SHP77 treated with DMSO at 0.1 percent for 48 hours (cell line): ENCODE measurements around the gene NDST1.

Experiments
- DNase-seq: peaks from one replicate; lab custom pipeline; 2025; lab: John Stamatoyannopoulos, UW

The NDST1 gene

GRCh38 chr5:150544611-150545219 is 36.8 kb downstream of the NDST1 start:
- DNase-seq = peak; percentile 25

GRCh38 chr5:150545246-150545645 is 37.3 kb downstream of the NDST1 start:
- DNase-seq = no peak

GRCh38 chr5:150548123-150548522 is 40.2 kb downstream of the NDST1 start:
- no peak for DNase-seq

GRCh38 chr5:150549735-150550134 is 41.8 kb downstream of the NDST1 start:
- no peak for DNase-seq

- DNase-seq = no peak
These were observed 42.4 kb downstream of the NDST1 start for GRCh38 chr5:150550286-150550685.

GRCh38 chr5:150551066-150551465 is 43.1 kb downstream of the NDST1 start:
- no peak for DNase-seq

- DNase-seq = no peak
These were observed 45.5 kb downstream of the NDST1 start for GRCh38 chr5:150553402-150553801.

GRCh38 chr5:150553911-150554310 is 46.0 kb downstream of the NDST1 start:
- DNase-seq = no peak

- DNase-seq = no peak
These were observed 46.9 kb downstream of the NDST1 start for GRCh38 chr5:150554857-150555256.

GRCh38 chr5:150556106-150556505 is 48.2 kb downstream of the NDST1 start:
- no peak for DNase-seq

- no peak for DNase-seq
These were observed 49.1 kb downstream of the NDST1 start for GRCh38 chr5:150556859-150557508.

GRCh38 chr5:150557509-150557872 is 49.6 kb downstream of the NDST1 start:
- no peak for DNase-seq

- DNase-seq = no peak
These were observed 50.2 kb downstream of the NDST1 start for GRCh38 chr5:150558088-150558621.

- DNase-seq = no peak
These were observed 51.2 kb downstream of the NDST1 start for GRCh38 chr5:150559088-150559487.

GRCh38 chr5:150559701-150560100 is 51.8 kb downstream of the NDST1 start:
- no peak for DNase-seq

- peak; percentile 7 for DNase-seq
These were observed 52.7 kb downstream of the NDST1 start for GRCh38 chr5:150560401-150561191.

- DNase-seq = no peak
These were observed 53.2 kb downstream of the NDST1 start for GRCh38 chr5:150561192-150561512.

GRCh38 chr5:150561571-150562275 is 53.8 kb downstream of the NDST1 start:
- no peak for DNase-seq

GRCh38 chr5:150562832-150563231 is 54.9 kb downstream of the NDST1 start:
- DNase-seq = peak; percentile 7

- DNase-seq = no peak
These were observed 57.9 kb downstream of the NDST1 start for GRCh38 chr5:150565868-150566267.

- no peak for DNase-seq
These were observed 59.2 kb downstream of the NDST1 start for GRCh38 chr5:150567031-150567717.

GRCh38 chr5:150568663-150569062 is 60.7 kb downstream of the NDST1 start:
- DNase-seq = no peak
